ENCODE measurements around the gene KCNK2. TPM values are rescaled to one million over a fixed set of nuclear protein-coding genes. Genes with fewer than 3 reads are reported as not detected.

KCNK2 gene
- total and polyA plus RNA-seq, 2 experiments from 2014 or later: 0.07 to 0.24 TPM

GRCh38 chr1:215044151-215044550, 38.4 kb upstream of the KCNK2 start (continued):
- no peak for TF ChIP-seq ETS1 (IDR thresholded peaks at IDR 0.05)
- TF ChIP-seq ZNF331 (CRISPR knock-in tag; IDR thresholded peaks at IDR 0.05; ENCODE audit: low read depth): no peak
- TF ChIP-seq STAT1 (IDR thresholded peaks at IDR 0.05; ENCODE audit: unreplicated experiment): no peak
- TF ChIP-seq EZH2phosphoT487 (IDR thresholded peaks at IDR 0.05; ENCODE audit: unreplicated experiment): no peak

- no peaks in the 10 kb centered on the region for H3K36me3 Mint-ChIP-seq (ENCODE audit: low read depth)
- H3K27me3 ChIP-seq (ENCODE audit: insufficient read depth): no peaks in the 10 kb centered on the region
- no peak overlapping the region for H3K4me3 Mint-ChIP-seq
- H3K4me2 ChIP-seq: no peak overlapping the region
- no peaks in the 10 kb centered on the region for H4K20me1 ChIP-seq (replicated peaks; ENCODE audit: insufficient read depth)
- no peak for ATAC-seq
- H3K27ac ChIP-seq (ENCODE audit: low read depth): no peak overlapping the region
- H3K9me3 Mint-ChIP-seq: no peaks in the 10 kb centered on the region
- no peak overlapping the region; the same call in 1 of the 2 replicates for H3K27ac Mint-ChIP-seq
- no peaks in the 10 kb centered on the region for H3K27me3 Mint-ChIP-seq (ENCODE audit: insufficient read depth, low read depth, poor library complexity)
- H3K4me3 ChIP-seq: no peak overlapping the region
- H3K79me2 ChIP-seq (replicated peaks; ENCODE audit: insufficient read depth): no peaks in the 10 kb centered on the region
- H3K4me1 Mint-ChIP-seq: peaks cover 8% of the 10 kb centered on the region
- no peaks in the 10 kb centered on the region for H3K36me3 ChIP-seq (ENCODE audit: insufficient read depth)
- H3K4me1 ChIP-seq (ENCODE audit: insufficient read depth): peaks cover 17% of the 10 kb centered on the region
- no peak overlapping the region for H2AFZ ChIP-seq
- no peak for DNase-seq (ENCODE audit: low spot score)
- no peaks in the 10 kb centered on the region for H3F3A ChIP-seq (replicated peaks; ENCODE audit: low read depth)
- TF ChIP-seq JUNB (IDR thresholded peaks at IDR 0.05; ENCODE audit: unreplicated experiment) (no peak), CREB1 (CRISPR knock-in tag; IDR thresholded peaks at IDR 0.05; ENCODE audit: low read depth) (no peak), CTCF (conservative IDR thresholded peaks at IDR 0.05; ENCODE audit: low read depth in 2 of 2) (no peak)
- peaks cover 1% of the 10 kb centered on the region; the same call in 1 of the 2 replicates for H3K9me2 ChIP-seq (ENCODE audit: insufficient read depth)
Measured at GRCh38 chr1:215045698-215046308, 36.7 kb upstream of the KCNK2 start.

GRCh38 chr1:215052256-215053015, 30.1 kb upstream of the KCNK2 start:
- no peak overlapping the region for H2AFZ ChIP-seq
- no peaks in the 10 kb centered on the region for H3K79me2 ChIP-seq (replicated peaks; ENCODE audit: insufficient read depth)
- no peaks in the 10 kb centered on the region for H3F3A ChIP-seq (replicated peaks; ENCODE audit: low read depth)
- no peak overlapping the region for H3K4me2 ChIP-seq
- Mint-ChIP-seq H3K36me3 (ENCODE audit: low read depth) (no peaks in the 10 kb centered on the region), H3K27ac (no peak overlapping the region), H3K4me3 (no peak overlapping the region), H3K9me3 (no peaks in the 10 kb centered on the region), H3K4me1 (peaks cover 25% of the 10 kb centered on the region), H3K27me3 (ENCODE audit: insufficient read depth, low read depth, poor library complexity) (no peaks in the 10 kb centered on the region)
- H3K36me3 ChIP-seq (ENCODE audit: insufficient read depth): no peaks in the 10 kb centered on the region
- no peaks in the 10 kb centered on the region for H4K20me1 ChIP-seq (replicated peaks; ENCODE audit: insufficient read depth)
- H3K27me3 ChIP-seq (ENCODE audit: insufficient read depth): no peaks in the 10 kb centered on the region
- peaks cover 26% of the 10 kb centered on the region for H3K4me1 ChIP-seq (ENCODE audit: insufficient read depth)
- ATAC-seq (no peak), DNase-seq (ENCODE audit: low spot score) (no peak)
- H3K9me2 ChIP-seq (ENCODE audit: insufficient read depth): 0 out of 2 replicates have a peak, but pooled peaks cover 2% of the 10 kb centered on the region
- no peak for TF ChIP-seq NANOG (IDR thresholded peaks at IDR 0.05; ENCODE audit: borderline replicate concordance)
- no peak for TF ChIP-seq POLR2AphosphoS5 (IDR thresholded peaks at IDR 0.05; ENCODE audit: low read depth)
- TF ChIP-seq ZNF114 (CRISPR knock-in tag; IDR thresholded peaks at IDR 0.05): no peak
- no peak for TF ChIP-seq STAT1 (IDR thresholded peaks at IDR 0.05; ENCODE audit: unreplicated experiment)
- TF ChIP-seq ETS1 (IDR thresholded peaks at IDR 0.05): no peak
- no peak for TF ChIP-seq EZH2 (IDR thresholded peaks at IDR 0.05; ENCODE audit: low read depth, unreplicated experiment)
- no peak for TF ChIP-seq JUNB (IDR thresholded peaks at IDR 0.05; ENCODE audit: unreplicated experiment)
- TF ChIP-seq EZH2phosphoT487 (IDR thresholded peaks at IDR 0.05; ENCODE audit: unreplicated experiment): no peak
- H3K27ac ChIP-seq (ENCODE audit: low read depth): no peak overlapping the region
- H3K4me3 ChIP-seq: no peak overlapping the region

Data from GM23338 (cell line).